GM19043 (cell line): ENCODE measurements around the gene RPL10A.
"Not testable (repeated sequence)": the region's sequence is repeated elsewhere in the genome, so short reads cannot be mapped to it uniquely, and the experiment has no call there.

Source experiments
- ATAC-seq: cut with Tn5 transposase; IDR thresholded peaks from one replicate; pipeline ENCODE4 v1.9.1; 2021; ENCODE audit warnings: low read depth; ENCODE audit not compliant: unreplicated experiment

Gene RPL10A

DNA sequence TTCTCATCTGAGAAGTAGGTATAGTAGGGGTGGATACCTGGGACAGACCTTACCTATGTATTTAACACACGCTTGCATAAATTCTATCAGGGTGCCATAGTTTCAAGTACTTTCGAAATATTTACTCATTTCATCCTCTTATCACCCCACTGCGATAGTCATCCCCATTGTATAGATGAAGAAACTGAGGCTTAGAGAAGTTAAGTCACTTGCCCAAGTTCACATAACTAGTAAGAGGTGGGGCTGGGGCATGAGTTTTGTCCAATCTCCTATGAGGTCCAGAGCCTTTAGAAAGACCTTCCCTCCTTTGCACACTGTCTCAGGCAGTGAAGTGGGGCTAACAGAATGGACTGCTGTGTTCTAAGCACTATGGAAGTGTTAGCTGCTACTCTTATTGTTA lies 38.3 kb downstream of the RPL10A start:
- ATAC-seq, result no peak

DNA sequence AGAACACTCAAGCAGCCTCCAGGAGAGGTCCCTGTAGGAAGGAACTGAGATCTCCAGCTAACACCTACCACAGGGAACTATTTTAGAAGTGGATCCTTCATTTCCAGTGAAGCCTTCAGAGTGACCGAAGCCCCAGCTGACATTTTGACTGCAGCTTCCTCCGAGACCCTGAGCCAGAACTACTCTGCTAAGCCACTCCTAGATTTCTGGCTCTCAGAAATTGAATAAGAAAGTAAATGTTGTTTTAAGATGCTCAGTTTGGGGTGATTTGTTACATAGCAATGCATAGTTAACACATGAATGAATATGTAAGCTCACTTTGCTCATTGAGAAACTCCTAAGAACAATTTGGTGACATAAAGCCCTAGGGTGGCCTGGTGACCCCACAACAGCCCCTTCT lies 39.0 kb downstream of the RPL10A start:
- ATAC-seq, result no peak

- ATAC-seq, result no peak
Measured at GRCh38 chr6:35508027-35508426, 39.8 kb downstream of the RPL10A start.

GRCh38 chr6:35508542-35508941 lies 40.3 kb downstream of the RPL10A start:
- ATAC-seq, result no peak

GRCh38 chr6:35510916-35511561 lies 42.8 kb downstream of the RPL10A start:
- ATAC-seq, result no peak

- ATAC-seq, result no peak
Measured at GRCh38 chr6:35511562-35511941, 43.4 kb downstream of the RPL10A start.

GRCh38 chr6:35512006-35512405 lies 43.8 kb downstream of the RPL10A start:
- no peak for ATAC-seq

DNA sequence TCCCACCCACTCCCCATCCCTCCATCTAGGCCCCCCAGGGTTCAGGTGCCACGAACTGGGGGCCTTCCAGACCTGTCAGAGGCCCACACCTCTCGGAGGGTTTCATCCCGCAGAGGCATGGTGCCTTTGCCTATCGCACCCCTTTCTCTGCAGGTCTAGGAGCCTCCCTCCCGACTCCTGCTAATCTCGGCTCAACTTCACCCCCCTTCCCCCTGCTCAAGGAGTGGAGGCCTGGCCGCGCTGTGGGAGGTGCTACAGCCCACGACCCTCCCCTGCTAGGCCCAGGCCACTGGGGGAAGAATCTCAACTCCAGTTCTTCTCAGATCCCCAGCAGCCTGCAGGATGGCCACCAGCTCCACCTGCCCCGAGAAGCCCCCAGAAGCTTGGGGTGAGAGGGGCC lies 44.5 kb downstream of the RPL10A start, which contains the start of gene TULP1:
Gene TULP1 (minus strand): TSS at position 157 of the 400 bp plus-strand sequence. CDS start 38 bp downstream, at position 119.
- ATAC-seq, result no peak

GRCh38 chr6:35514587-35514986 lies 46.4 kb downstream of the RPL10A start:
- no peak for ATAC-seq

- ATAC-seq, result not testable (repeated sequence)
Measured at GRCh38 chr6:35515939-35516338, 47.7 kb downstream of the RPL10A start.

GRCh38 chr6:35516712-35517111 lies 48.5 kb downstream of the RPL10A start:
- ATAC-seq, result no peak

DNA sequence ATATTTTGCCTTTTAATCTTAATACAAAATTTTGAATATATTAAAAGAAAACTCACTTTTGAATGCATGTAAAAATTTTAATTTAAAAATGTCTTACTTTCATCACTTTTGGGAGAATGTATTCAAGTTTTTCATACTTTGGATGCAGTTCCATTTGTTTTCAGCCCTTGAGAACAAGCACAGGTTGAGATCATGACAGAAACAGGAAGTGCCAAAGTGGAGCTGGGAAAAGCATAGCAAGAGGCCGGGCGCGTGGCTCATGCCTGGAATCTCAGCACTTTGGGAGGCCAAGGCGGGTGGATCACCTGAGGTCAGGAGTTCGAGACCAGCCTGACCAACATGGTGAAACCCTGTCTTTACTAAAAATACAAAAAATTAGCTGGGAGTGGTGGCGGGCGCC lies 49.8 kb downstream of the RPL10A start:
- not testable (repeated sequence) for ATAC-seq

- no peak for ATAC-seq
Measured at GRCh38 chr6:35518566-35519312, 50.5 kb downstream of the RPL10A start.

- ATAC-seq, result no peak
Measured at GRCh38 chr6:35519313-35520015, 51.3 kb downstream of the RPL10A start.
